GM18858 (cell line): Measurements from ENCODE around the gene OR11H6.
"Not testable (repeated sequence)": the region's sequence is repeated elsewhere in the genome, so short reads cannot be mapped to it uniquely, and the experiment has no call there.

Experiments
- ATAC-seq: cut with Tn5 transposase; IDR thresholded peaks from one replicate; pipeline ENCODE4 v1.9.1; 2021; ENCODE audit not compliant: unreplicated experiment

OR11H6 gene

GRCh38 chr14:20247646-20248246, 24.2 kb downstream of the OR11H6 start:
- no peak for ATAC-seq

GRCh38 chr14:20262642-20263128, 39.2 kb downstream of the OR11H6 start:
- no peak for ATAC-seq

DNA sequence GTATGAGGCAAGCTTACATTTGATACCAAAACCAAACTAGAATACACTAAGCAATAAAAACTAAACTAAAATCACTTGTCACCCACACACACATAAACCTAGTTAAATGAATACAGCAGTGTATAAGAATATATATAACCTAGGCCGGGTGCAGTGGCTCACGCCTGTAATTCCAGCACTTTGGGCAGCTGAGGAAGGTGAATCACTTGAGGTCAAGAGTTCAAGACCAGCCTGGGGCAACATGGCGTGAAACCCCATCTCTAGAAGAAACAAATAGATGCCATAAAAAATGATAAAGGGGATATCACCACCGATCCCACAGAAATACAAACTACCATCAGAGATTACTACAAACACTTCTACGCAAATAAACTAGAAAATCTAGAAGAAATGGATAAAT, 40.9 kb downstream of the OR11H6 start:
- not testable (repeated sequence) for ATAC-seq

DNA sequence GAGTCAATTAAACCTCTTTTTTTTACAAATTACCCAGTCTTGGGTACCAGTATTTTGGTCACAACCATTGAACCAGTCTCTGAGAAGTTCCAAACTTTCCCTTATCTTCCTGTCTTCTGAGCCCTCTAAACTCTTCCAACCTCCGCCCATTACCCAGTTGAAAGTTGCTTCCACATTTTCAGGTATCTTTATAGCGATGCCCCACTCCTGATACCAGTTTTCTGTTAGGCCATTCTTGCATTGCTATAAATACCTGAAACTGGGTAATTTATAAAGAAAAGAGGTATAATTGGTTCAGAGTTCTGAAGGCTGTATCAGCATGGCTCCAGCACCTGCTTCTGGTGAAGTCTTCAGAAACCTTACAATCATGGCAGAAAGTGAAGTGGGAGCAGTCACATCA, 50.6 kb downstream of the OR11H6 start:
- no peak for ATAC-seq
